Duodenal mucosa (tissue), 2 donors: ENCODE measurements around the gene FOXN3.

Experiments
- H3K27ac ChIP-seq: one replicate; pipeline ENCODE4 v1.7.0; 2013; ENCODE audit warnings: low read depth, low read length
- H3K27me3 ChIP-seq, 2 donors: one replicate each; pipeline ENCODE4 v1.7.0; 2013; ENCODE audit warnings: low read length in 2 of 2, control low read depth in 1 of 2; ENCODE audit not compliant: insufficient read depth in 2 of 2, control insufficient read depth in 1 of 2
- H3K36me3 ChIP-seq, 2 donors: one replicate each; pipeline ENCODE4 v1.7.0; 2013; ENCODE audit warnings: low read length in 2 of 2, control low read depth in 1 of 2; ENCODE audit not compliant: insufficient read depth in 2 of 2, control insufficient read depth in 1 of 2
- H3K4me1 ChIP-seq, 2 donors: one replicate each; pipeline ENCODE4 v1.7.0; 2013; ENCODE audit warnings: low read length in 2 of 2, control low read depth in 1 of 2; ENCODE audit not compliant: insufficient read depth in 2 of 2, control insufficient read depth in 1 of 2
- H3K4me3 ChIP-seq, 2 donors: one replicate each; pipeline ENCODE4 v1.7.0; 2013; ENCODE audit warnings: low read length in 2 of 2, low read depth in 1 of 2
- H3K9ac ChIP-seq, 2 donors: one replicate each; pipeline ENCODE4 v1.7.0; 2013; ENCODE audit warnings: low read length in 2 of 2, low read depth in 1 of 2
- H3K9me3 ChIP-seq, 2 donors: one replicate each; pipeline ENCODE4 v1.7.0; 2013; ENCODE audit warnings: low read length in 2 of 2, control low read depth in 1 of 2; ENCODE audit not compliant: control insufficient read depth in 1 of 2

Gene FOXN3

DNA sequence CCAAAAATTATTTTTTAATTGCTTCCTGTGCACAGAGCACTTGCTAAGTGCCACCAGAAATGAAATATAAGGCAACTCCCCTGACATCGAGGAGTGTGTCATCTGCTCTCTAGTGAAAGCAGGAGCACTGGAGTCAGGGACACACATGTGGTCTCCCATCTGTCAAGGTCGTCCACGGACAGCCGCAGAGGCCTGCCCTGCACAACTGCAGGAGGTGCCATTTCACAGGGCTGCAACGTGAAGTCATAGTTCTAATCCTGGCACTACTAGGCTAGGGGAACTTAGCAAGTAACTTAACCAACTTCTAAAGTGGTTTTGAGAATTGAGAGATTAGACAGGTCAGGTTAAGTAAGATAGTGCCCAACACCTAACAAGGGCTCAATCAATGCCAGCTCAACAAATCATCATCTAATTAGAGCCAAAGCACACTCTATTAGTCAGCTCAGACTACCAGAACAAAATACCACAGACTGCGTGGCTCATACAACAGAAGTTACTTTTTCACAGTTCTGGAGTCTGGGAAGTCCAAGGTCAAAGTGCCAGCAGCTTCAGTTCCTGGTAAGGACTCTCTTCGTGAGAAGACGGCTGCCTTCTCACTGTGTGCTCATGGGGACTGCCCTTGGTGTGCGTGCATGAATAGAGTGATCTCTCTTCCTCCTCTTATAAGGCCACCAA is 30.7 kb downstream of the FOXN3 start:
- H3K4me1 ChIP-seq: no peaks in the 10 kb centered on the region
- no peak overlapping the region for H3K4me3 ChIP-seq
- peaks cover 0 to 15% of the 10 kb centered on the region in 2 donors for H3K36me3 ChIP-seq
- no peaks in the 10 kb centered on the region for H3K27me3 ChIP-seq
- no peak overlapping the region for H3K9ac ChIP-seq
- no peaks in the 10 kb centered on the region for H3K9me3 ChIP-seq
- H3K27ac ChIP-seq: no peak overlapping the region

- peaks cover 4 to 9% of the 10 kb centered on the region in 2 donors for H3K9me3 ChIP-seq
- no peaks in the 10 kb centered on the region for H3K27me3 ChIP-seq
- H3K4me3 ChIP-seq: no peak overlapping the region
- H3K4me1 ChIP-seq: no peaks in the 10 kb centered on the region
- H3K36me3 ChIP-seq: peaks cover 0 to 17% of the 10 kb centered on the region in 2 donors
- no peak overlapping the region for H3K9ac ChIP-seq
- H3K27ac ChIP-seq: no peak overlapping the region
Measured at GRCh38 chr14:89384636-89385035, 32.4 kb downstream of the FOXN3 start.

DNA sequence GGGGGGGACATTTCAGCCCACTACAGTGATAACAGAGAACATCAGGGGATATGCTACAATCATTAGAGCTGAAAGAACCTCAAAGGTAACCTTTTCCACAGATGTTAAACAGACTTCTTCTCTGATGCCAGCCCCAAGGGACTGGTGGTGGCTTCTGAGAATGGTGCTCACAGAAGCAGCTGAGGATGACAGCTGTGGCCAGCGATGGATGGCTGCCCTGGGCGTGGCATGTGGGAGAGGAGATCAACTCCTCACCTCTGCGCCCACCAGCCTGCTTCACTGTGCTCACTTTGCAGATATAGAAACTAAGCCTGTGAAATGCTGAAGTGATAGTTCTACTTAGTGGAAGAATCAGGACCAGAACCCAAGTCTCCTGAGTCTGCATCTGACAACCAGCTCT is 33.0 kb downstream of the FOXN3 start:
- Histone ChIP-seq H3K4me3 (no peak overlapping the region), H3K27me3 (no peaks in the 10 kb centered on the region), H3K4me1 (no peaks in the 10 kb centered on the region), H3K9me3 (peaks cover 4 to 9% of the 10 kb centered on the region in 2 donors), H3K36me3 (peaks cover 0 to 17% of the 10 kb centered on the region in 2 donors), H3K27ac (no peak overlapping the region), H3K9ac (no peak overlapping the region)

- no peak overlapping the region for H3K27ac ChIP-seq
- peaks cover 4 to 9% of the 10 kb centered on the region in 2 donors for H3K9me3 ChIP-seq
- H3K36me3 ChIP-seq: peaks cover 0 to 15% of the 10 kb centered on the region in 2 donors
- no peaks in the 10 kb centered on the region for H3K27me3 ChIP-seq
- no peaks in the 10 kb centered on the region for H3K4me1 ChIP-seq
- H3K4me3 ChIP-seq: no peak overlapping the region
- no peak overlapping the region for H3K9ac ChIP-seq
Measured at GRCh38 chr14:89382901-89383845, 33.9 kb downstream of the FOXN3 start.

GRCh38 chr14:89382487-89382886 is 34.5 kb downstream of the FOXN3 start:
- Histone ChIP-seq H3K27me3 (no peaks in the 10 kb centered on the region), H3K27ac (no peak overlapping the region), H3K4me1 (no peaks in the 10 kb centered on the region), H3K4me3 (no peak overlapping the region), H3K9me3 (peaks cover 4 to 9% of the 10 kb centered on the region in 2 donors), H3K9ac (no peak overlapping the region), H3K36me3 (peaks cover 0 to 12% of the 10 kb centered on the region in 2 donors)

DNA sequence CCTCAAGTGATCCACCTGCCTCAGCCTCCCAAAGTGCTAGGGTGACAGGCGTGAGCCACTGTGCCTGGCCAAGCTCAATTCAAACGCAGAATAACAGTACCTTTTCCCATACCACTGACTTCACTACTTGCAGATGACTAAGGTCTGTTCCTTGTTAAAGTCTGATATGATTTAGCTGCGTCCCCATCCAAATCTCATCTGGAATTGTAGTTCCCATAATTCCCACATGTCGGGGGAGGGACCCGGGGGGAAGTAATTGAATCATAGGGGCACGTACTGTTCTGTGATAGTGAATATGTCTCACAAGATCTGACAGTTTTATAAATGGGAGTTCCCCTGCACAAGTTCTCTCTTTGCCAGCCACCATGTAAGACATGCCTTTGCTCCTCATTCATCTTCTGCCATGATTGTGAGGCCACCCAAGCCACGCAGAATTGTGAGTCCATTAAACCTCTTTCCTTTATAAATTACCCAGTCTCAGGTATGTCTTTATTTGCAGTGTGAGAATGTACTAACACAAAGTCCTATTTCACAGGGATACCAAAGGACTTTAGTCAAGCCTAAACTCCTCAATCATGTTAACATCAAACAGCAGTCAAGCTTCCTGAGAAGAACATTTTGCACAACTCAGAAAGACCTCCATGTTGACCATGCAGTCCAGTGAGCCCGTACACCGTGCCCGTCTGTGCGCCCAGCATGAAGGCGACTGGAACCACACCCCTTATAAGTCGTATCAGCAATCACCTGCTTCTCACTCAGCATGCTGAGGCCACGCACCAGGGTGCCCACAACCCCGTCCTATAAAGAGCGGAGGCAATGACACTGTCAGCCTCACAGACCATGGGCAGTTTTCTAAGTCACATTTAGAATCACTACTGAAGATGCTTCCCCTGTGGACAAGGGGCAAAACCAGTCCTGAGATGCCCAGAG is 36.9 kb downstream of the FOXN3 start:
- Histone ChIP-seq H3K4me3 (no peak overlapping the region), H3K27ac (no peak overlapping the region), H3K9me3 (peaks cover 4 to 9% of the 10 kb centered on the region in 2 donors), H3K9ac (no peak overlapping the region), H3K36me3 (peaks cover 0 to 12% of the 10 kb centered on the region in 2 donors), H3K27me3 (no peaks in the 10 kb centered on the region), H3K4me1 (no peaks in the 10 kb centered on the region)

DNA sequence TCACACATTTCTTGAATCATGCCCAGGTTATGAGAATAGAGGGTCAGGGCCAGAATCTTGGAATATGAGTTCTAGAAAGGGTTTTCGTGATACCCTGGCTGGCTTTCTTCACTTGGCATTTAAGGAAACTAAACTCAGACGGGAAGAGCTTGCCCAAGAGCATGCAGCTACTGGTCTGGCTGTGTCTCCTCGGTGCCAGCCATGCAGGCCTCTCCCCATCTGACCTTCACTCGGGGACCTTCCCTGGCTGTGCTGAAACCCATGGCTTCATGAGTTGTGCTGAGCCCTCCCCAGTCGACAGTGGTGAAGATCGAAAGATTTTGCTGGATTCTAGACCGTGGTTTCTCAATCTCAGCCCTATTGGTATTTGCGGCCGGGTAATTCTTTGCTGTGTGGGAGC is 38.0 kb downstream of the FOXN3 start:
- Histone ChIP-seq H3K4me1 (no peaks in the 10 kb centered on the region), H3K27ac (no peak overlapping the region), H3K4me3 (no peak overlapping the region), H3K36me3 (peaks cover 0 to 9% of the 10 kb centered on the region in 2 donors), H3K27me3 (no peaks in the 10 kb centered on the region), H3K9ac (no peak overlapping the region), H3K9me3 (peaks cover 4 to 9% of the 10 kb centered on the region in 2 donors)

DNA sequence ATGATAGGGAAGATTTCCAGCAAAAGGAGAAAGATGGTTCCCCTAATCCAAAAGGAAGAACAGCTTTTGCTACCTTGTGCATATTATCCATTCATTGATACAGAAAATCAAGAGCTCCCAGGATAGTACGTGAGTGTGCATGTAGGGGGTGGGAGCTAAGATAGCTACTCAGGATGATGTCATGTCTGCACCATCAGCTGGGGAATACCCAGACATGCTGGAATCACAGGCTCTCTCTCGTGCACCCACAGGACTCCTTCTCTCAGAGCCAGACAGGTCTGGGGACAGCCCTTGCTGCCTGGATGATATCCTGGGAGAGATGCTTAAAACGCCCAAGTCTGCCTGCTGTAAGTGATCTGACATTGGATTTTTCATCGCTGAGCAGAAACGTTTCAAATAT is 38.9 kb downstream of the FOXN3 start:
- peaks cover 0 to 3% of the 10 kb centered on the region in 2 donors for H3K4me1 ChIP-seq

GRCh38 chr14:89377544-89377943 is 39.5 kb downstream of the FOXN3 start:
- Histone ChIP-seq H3K9ac (no peak overlapping the region), H3K9me3 (peaks cover 4 to 9% of the 10 kb centered on the region in 2 donors), H3K27ac (no peak overlapping the region), H3K4me3 (no peak overlapping the region), H3K36me3 (peaks cover 0 to 9% of the 10 kb centered on the region in 2 donors), H3K27me3 (no peaks in the 10 kb centered on the region), H3K4me1 (peaks cover 0 to 4% of the 10 kb centered on the region in 2 donors)

More for the DNA sequence above, 38.9 kb downstream of the FOXN3 start:
- Histone ChIP-seq H3K27me3 (no peaks in the 10 kb centered on the region), H3K27ac (no peak overlapping the region), H3K9me3 (peaks cover 4 to 9% of the 10 kb centered on the region in 2 donors), H3K4me3 (no peak overlapping the region), H3K36me3 (peaks cover 0 to 9% of the 10 kb centered on the region in 2 donors), H3K9ac (no peak overlapping the region)
